Panc1 (cell line): ENCODE results near the gene PCDH11X. TPM values are rescaled to one million over a fixed set of nuclear protein-coding genes. Genes with fewer than 3 reads are reported as not detected.
A peak's percentile ranks its signal among the peaks of the same experiment; 100 is the strongest.
"Not testable (repeated sequence)": the region's sequence is repeated elsewhere in the genome, so short reads cannot be mapped to it uniquely, and the experiment has no call there.

Experiments
- ATAC-seq: fragments of 200-7000 bp; cut with Tn5 transposase; 2 replicates; pipeline ENCODE4 v1.9.1; 2020; ENCODE audit warnings: mild to moderate bottlenecking, moderate library complexity
- Bru-seq: library from RNA; stranded (reverse); fragments of 400-500 nt; gene quantifications from one replicate; lab custom pipeline; 2021; lab: Mats Ljungman, UMichigan
- BruChase-seq, 2 experiments: library from RNA; stranded (reverse); fragments of 400-500 nt; gene quantifications; one replicate each; lab custom pipeline; 2021; lab: Mats Ljungman, UMichigan
- BruUV-seq: library from RNA; stranded (reverse); fragments of 400-500 nt; replicated peaks from 2 replicates; lab custom pipeline; 2021; lab: Mats Ljungman, UMichigan
- CTCF ChIA-PET: fragments of 300-600 bp; sonication (Branson Sonifier 250); formaldehyde crosslinking; loops from one replicate; lab custom pipeline; 2022; ENCODE audit warnings: antibody characterized with exemption; lab: Charles Lee
- POLR2A ChIA-PET: fragments of 300-600 bp; sonication (Branson Sonifier 250); formaldehyde crosslinking; loops from one replicate; lab custom pipeline; 2022; ENCODE audit warnings: antibody characterized with exemption; lab: Charles Lee
- DNase-seq: peaks from one replicate; pipeline ENCODE4 v3.0.0-alpha.2; 2010; ENCODE audit warnings: low read depth, low spot score
- H3K27ac ChIP-seq: 2 replicates; pipeline ENCODE4 v1.5.1; 2011; ENCODE audit warnings: mild to moderate bottlenecking, low read length, inconsistent platforms
- H3K27me3 ChIP-seq: fragments of 200-500 bp; sonication (Bioruptor generic); 2 replicates; pipeline ENCODE4 v1.6.0; 2014; ENCODE audit warnings: low read length, inconsistent platforms; ENCODE audit not compliant: control insufficient read depth, insufficient read depth
- H3K36me3 ChIP-seq: fragments of 200-500 bp; sonication (Bioruptor generic); 2 replicates; pipeline ENCODE4 v1.5.1; 2014; ENCODE audit warnings: inconsistent platforms, mild to moderate bottlenecking, low read length, moderate library complexity; ENCODE audit not compliant: control insufficient read depth, insufficient read depth
- H3K4me1 ChIP-seq: 2 replicates; pipeline ENCODE4 v1.5.1; 2011; ENCODE audit warnings: inconsistent platforms, mild to moderate bottlenecking, low read length, moderate library complexity; ENCODE audit not compliant: control insufficient read depth, insufficient read depth
- H3K4me3 ChIP-seq, 2 experiments: 2 replicates each; pipeline ENCODE4 v1.5.1; 2011 to 2012; ENCODE audit warnings: low read depth in 2 of 2, low read length in 2 of 2, mild to moderate bottlenecking in 2 of 2, inconsistent platforms in 1 of 2, moderate library complexity in 1 of 2
- H3K9me3 ChIP-seq: fragments of 200-500 bp; sonication (Bioruptor generic); 2 replicates; pipeline ENCODE4 v1.5.1; 2014; ENCODE audit warnings: low read depth, mild to moderate bottlenecking, inconsistent platforms, low read length, moderate library complexity; ENCODE audit not compliant: control insufficient read depth, insufficient read depth
- CTCF ChIP-seq: fragments of 450-650 bp; IDR thresholded peaks from 2 replicates; pipeline ENCODE4 v1.5.1; 2017; ENCODE audit warnings: mild to moderate bottlenecking
- in situ Hi-C: cut with HindIII; loops from 2 replicates; pipeline ENCODE4 v1.10.0; 2016; ENCODE audit warnings: low sequenced_read_pairs, low pct_unique_long_range_greater_than_20kb
- intact Hi-C: fragments of 100-400 bp; cut with micrococcal nuclease; formaldehyde crosslinking; loops from one replicate; pipeline ENCODE4 v1.10.0; 2022; ENCODE audit not compliant: unreplicated experiment
- long read RNA-seq: library from polyadenylated mRNA; unstranded; transcript quantifications from one replicate; pipeline ENCODE4 v2.0.0, GENCODE V29; 2021; ENCODE audit not compliant: unreplicated experiment
- polyA plus RNA-seq: library from polyadenylated mRNA; unstranded; fragments of >200 nt; gene quantifications from one replicate; pipeline ENCODE4 v1.2.1, GENCODE V29; 2012; ENCODE audit warnings: missing spikeins; ENCODE audit not compliant: insufficient read length
- total RNA-seq: library from RNA; stranded (reverse); gene quantifications from one replicate; pipeline ENCODE4 v1.2.1, GENCODE V29; 2021; ENCODE audit not compliant: unreplicated experiment

Gene PCDH11X
- total RNA-seq (not detected), Bru-seq, nascent RNA (percentile 5 among the genes with signal in this experiment), BruChase-seq, experiment 1, labeled RNA remaining after a 2-hour chase (percentile 6 among the genes with signal in this experiment), BruChase-seq, experiment 2, labeled RNA remaining after a 6-hour chase (percentile 5 among the genes with signal in this experiment)
- not detected for polyA plus RNA-seq
- long read RNA-seq = 0 reads

- H3K27me3 ChIP-seq, DNase-seq, H3K36me3 ChIP-seq, H3K4me1 ChIP-seq, intact Hi-C loops, H3K9me3 ChIP-seq, BruUV-seq, CTCF ChIA-PET, H3K27ac ChIP-seq, H3K4me3 ChIP-seq, in situ Hi-C loops, POLR2A ChIA-PET: not testable (repeated sequence)
- peak; percentile 65 for ATAC-seq
Observed at GRCh38 chrX:91779135-91779534, at the start of gene PCDH11X. Gene PCDH11X, plus strand, starts transcription at chrX:91779375. Its CDS starts 56,130 bp downstream, at chrX:91835505.

GRCh38 chrX:91747446-91747845 lies 31.7 kb upstream of the PCDH11X start:
- H3K4me1 ChIP-seq, in situ Hi-C loops: not testable (repeated sequence)

GRCh38 chrX:91753022-91753421 lies 26.2 kb upstream of the PCDH11X start:
- BruUV-seq, H3K27ac ChIP-seq, CTCF ChIA-PET, ATAC-seq, in situ Hi-C loops, H3K36me3 ChIP-seq, H3K4me1 ChIP-seq, H3K27me3 ChIP-seq, DNase-seq, POLR2A ChIA-PET, H3K9me3 ChIP-seq, H3K4me3 ChIP-seq, intact Hi-C loops: not testable (repeated sequence)

More at GRCh38 chrX:91747446-91747845, 31.7 kb upstream of the PCDH11X start:
- H3K36me3 ChIP-seq, H3K4me3 ChIP-seq, intact Hi-C loops, CTCF ChIA-PET, H3K27ac ChIP-seq, DNase-seq, BruUV-seq, POLR2A ChIA-PET, H3K9me3 ChIP-seq, ATAC-seq, H3K27me3 ChIP-seq: not testable (repeated sequence)

- DNase-seq = not testable (repeated sequence)
Observed at GRCh38 chrX:91770619-91771488, 8.3 kb upstream of the PCDH11X start.

GRCh38 chrX:91773943-91774342 lies 5.2 kb upstream of the PCDH11X start:
- H3K9me3 ChIP-seq, intact Hi-C loops, H3K36me3 ChIP-seq, BruUV-seq, in situ Hi-C loops, POLR2A ChIA-PET, ATAC-seq, DNase-seq, H3K27ac ChIP-seq, H3K27me3 ChIP-seq, CTCF ChIA-PET, H3K4me1 ChIP-seq, H3K4me3 ChIP-seq: not testable (repeated sequence)

More at GRCh38 chrX:91770619-91771488, 8.3 kb upstream of the PCDH11X start:
- in situ Hi-C loops, CTCF ChIA-PET, H3K4me1 ChIP-seq, H3K27ac ChIP-seq, H3K9me3 ChIP-seq, intact Hi-C loops, POLR2A ChIA-PET, H3K4me3 ChIP-seq, H3K27me3 ChIP-seq, H3K36me3 ChIP-seq, BruUV-seq: not testable (repeated sequence)
- peak; percentile 21; the same call in 1 of the 2 replicates for TF ChIP-seq CTCF
- peak; percentile 87 for ATAC-seq

GRCh38 chrX:91780008-91780407 lies 833 bp downstream of the PCDH11X start:
- POLR2A ChIA-PET, H3K9me3 ChIP-seq: not testable (repeated sequence)

More at GRCh38 chrX:91780008-91780407, 833 bp downstream of the PCDH11X start:
- DNase-seq, ATAC-seq, CTCF ChIA-PET, in situ Hi-C loops, BruUV-seq, H3K4me1 ChIP-seq, H3K4me3 ChIP-seq, H3K27me3 ChIP-seq, intact Hi-C loops, H3K27ac ChIP-seq, H3K36me3 ChIP-seq: not testable (repeated sequence)
